Body of pancreas (tissue), 4 donors: Measurements from ENCODE around the gene OR5F1. TPM values are rescaled to one million over a fixed set of nuclear protein-coding genes. Genes with fewer than 3 reads are reported as not detected.

Experiments
- ATAC-seq: fragments of 150-250 bp; one replicate; pipeline ENCODE4 v1.9.1; 2016
- DNase-seq, 4 donors: peaks; one replicate each; pipeline ENCODE4 v3.0.0-alpha.2; 2019
- H3K27ac ChIP-seq, 4 donors: fragments of 200-600 bp; sonication (generic); 1 replicate in 3 of 4; 2 replicates in 1 of 4; pipeline versions ENCODE4 v1.5.1 to v1.6.1; 2016 to 2019; ENCODE audit warnings: mild to moderate bottlenecking in 1 of 4, mixed read lengths in 1 of 4, moderate library complexity in 1 of 4
- H3K27me3 ChIP-seq, 2 donors: fragments of 200-600 bp; sonication (generic); one replicate each; pipeline ENCODE4 v1.6.0; 2016; ENCODE audit warnings: mild to moderate bottlenecking in 1 of 2
- H3K36me3 ChIP-seq, 2 donors: fragments of 200-600 bp; sonication (generic); replicated peaks in 1 of 2; 2 replicates each; pipeline ENCODE4 v1.5.1; 2016; ENCODE audit warnings: low read depth in 2 of 2; ENCODE audit not compliant: insufficient read depth in 1 of 2
- H3K4me1 ChIP-seq: fragments of 200-600 bp; sonication (generic); one replicate; pipeline ENCODE4 v1.6.0; 2016
- H3K4me3 ChIP-seq, 2 donors: fragments of 200-600 bp; sonication (generic); 1 replicate in 1 of 2; 2 replicates in 1 of 2; pipeline ENCODE4 v1.5.1; 2016 to 2019
- H3K9me3 ChIP-seq, 3 donors: fragments of 200-600 bp; sonication (generic); 1 replicate in 2 of 3; 2 replicates in 1 of 3; pipeline ENCODE4 v1.5.1; 2016
- CTCF ChIP-seq, 7 experiments: fragments of 450-650 bp in 4 of 7; fragments of 200-600 bp in 3 of 7; sonication (generic) in 3 of 7; IDR thresholded peaks; one replicate each; pipeline ENCODE4 v1.5.1; 2016 to 2019; ENCODE audit warnings: antibody characterized with exemption in 7 of 7
- POLR2A ChIP-seq, 3 donors: fragments of 450-650 bp; IDR thresholded peaks; one replicate each; pipeline ENCODE4 v1.6.1; 2016; ENCODE audit warnings: antibody characterized with exemption in 3 of 3, mild to moderate bottlenecking in 2 of 3
- WGBS, 2 donors: methylation state at CpG; one replicate each; pipeline ENCODE4 v1.1.5; 2017; 5-methylcytosine and 5-hydroxymethylcytosine counted together
- intact Hi-C: fragments of 100-400 bp; cut with DNase I; formaldehyde crosslinking; loops from one replicate; pipeline ENCODE4 v1.15.1; 2023
- total RNA-seq, 2 donors: library from RNA; depleted of rRNA; stranded (reverse); fragments of >200 nt; gene quantifications; one replicate each; pipeline ENCODE4 v1.1.0, GENCODE V29; 2016

Gene OR5F1
- not detected for total RNA-seq

- intact Hi-C loops: no loop called here
- 42 to 58% methylated on average over 2 of the region's 2 CpGs for WGBS, 2 donors
- no peaks in the 10 kb centered on the region for H3K27me3 ChIP-seq
- H3K4me1 ChIP-seq: no peaks in the 10 kb centered on the region
- no peaks in the 10 kb centered on the region for H3K9me3 ChIP-seq
- H3K27ac ChIP-seq: no peak within 1 kb of the TSS
- ATAC-seq (no peak), DNase-seq (no peak)
- H3K36me3 ChIP-seq: no peaks in the 10 kb centered on the region
- no peak within 1 kb of the TSS for H3K4me3 ChIP-seq
- TF ChIP-seq POLR2A (IDR thresholded peaks at IDR 0.05): no peak
- no peak for TF ChIP-seq CTCF (IDR thresholded peaks at IDR 0.05)
Observed at GRCh38 chr11:55994525-55994924, at the start of gene OR5F1. OR5F1 (minus strand) TSS chr11:55994625; CDS start chr11:55994625, 0 bp downstream.

GRCh38 chr11:56027354-56027753 is 32.9 kb upstream of the OR5F1 start, which contains the start of gene OR5AS1:
OR5AS1 (plus strand) TSS chr11:56027654; CDS start chr11:56030419, 2,765 bp downstream.
- H3K4me3 ChIP-seq: no peak within 1 kb of the TSS
- no peaks in the 10 kb centered on the region for H3K27me3 ChIP-seq
- peaks cover 14% of the 10 kb centered on the region for H3K4me1 ChIP-seq
- TF ChIP-seq CTCF (IDR thresholded peaks at IDR 0.05): no peak
- no peak for TF ChIP-seq POLR2A (IDR thresholded peaks at IDR 0.05)
- H3K9me3 ChIP-seq: no peaks in the 10 kb centered on the region
- intact Hi-C loops: no loop called here
- DNase-seq (no peak), ATAC-seq (no peak)
- H3K27ac ChIP-seq: no peak within 1 kb of the TSS
- no peaks in the 10 kb centered on the region for H3K36me3 ChIP-seq

GRCh38 chr11:56013805-56014204 is 19.4 kb upstream of the OR5F1 start:
- 53 to 56% methylated on average over 2 of the region's 2 CpGs for WGBS, 2 donors
- Histone ChIP-seq H3K36me3 (no peaks in the 10 kb centered on the region), H3K4me3 (no peak overlapping the region), H3K9me3 (no peaks in the 10 kb centered on the region), H3K27me3 (no peaks in the 10 kb centered on the region), H3K27ac (no peak overlapping the region), H3K4me1 (no peaks in the 10 kb centered on the region)
- TF ChIP-seq POLR2A (IDR thresholded peaks at IDR 0.05): no peak
- no peak for TF ChIP-seq CTCF (IDR thresholded peaks at IDR 0.05)
- intact Hi-C loops: no loop called here
- DNase-seq (no peak), ATAC-seq (no peak)

- H3K27ac ChIP-seq: no peak overlapping the region
- TF ChIP-seq POLR2A (IDR thresholded peaks at IDR 0.05): no peak
- no peak for TF ChIP-seq CTCF (IDR thresholded peaks at IDR 0.05)
- H3K4me1 ChIP-seq: no peaks in the 10 kb centered on the region
- no peak for DNase-seq
- no peaks in the 10 kb centered on the region for H3K27me3 ChIP-seq
- no peaks in the 10 kb centered on the region for H3K36me3 ChIP-seq
- no peaks in the 10 kb centered on the region for H3K9me3 ChIP-seq
- ATAC-seq: no peak
- intact Hi-C loops: no loop called here
- no peak overlapping the region for H3K4me3 ChIP-seq
Observed at GRCh38 chr11:56010716-56011115, 16.3 kb upstream of the OR5F1 start.

GRCh38 chr11:55970935-55971334 is 23.5 kb downstream of the OR5F1 start:
- intact Hi-C loops: no loop called here
- Histone ChIP-seq H3K27ac (no peak overlapping the region), H3K36me3 (no peaks in the 10 kb centered on the region), H3K9me3 (no peaks in the 10 kb centered on the region), H3K4me1 (no peaks in the 10 kb centered on the region), H3K4me3 (no peak overlapping the region), H3K27me3 (no peaks in the 10 kb centered on the region)
- ATAC-seq (no peak), DNase-seq (no peak)
- TF ChIP-seq CTCF (IDR thresholded peaks at IDR 0.05) (no peak), POLR2A (IDR thresholded peaks at IDR 0.05) (no peak)
- 87 to 90% methylated on average over 2 to 3 of the region's 3 CpGs for WGBS, 2 donors
